Endothelial cell of hepatic sinusoid (primary cell): ENCODE results near the gene DAP.
"Not testable (repeated sequence)": the region's sequence is repeated elsewhere in the genome, so short reads cannot be mapped to it uniquely, and the experiment has no call there.

Source experiments
- in situ Hi-C: cut with HindIII; loops from 2 replicates; pipeline ENCODE4 v1.10.0; 2017; ENCODE audit warnings: low sequenced_read_pairs

DAP gene

DNA sequence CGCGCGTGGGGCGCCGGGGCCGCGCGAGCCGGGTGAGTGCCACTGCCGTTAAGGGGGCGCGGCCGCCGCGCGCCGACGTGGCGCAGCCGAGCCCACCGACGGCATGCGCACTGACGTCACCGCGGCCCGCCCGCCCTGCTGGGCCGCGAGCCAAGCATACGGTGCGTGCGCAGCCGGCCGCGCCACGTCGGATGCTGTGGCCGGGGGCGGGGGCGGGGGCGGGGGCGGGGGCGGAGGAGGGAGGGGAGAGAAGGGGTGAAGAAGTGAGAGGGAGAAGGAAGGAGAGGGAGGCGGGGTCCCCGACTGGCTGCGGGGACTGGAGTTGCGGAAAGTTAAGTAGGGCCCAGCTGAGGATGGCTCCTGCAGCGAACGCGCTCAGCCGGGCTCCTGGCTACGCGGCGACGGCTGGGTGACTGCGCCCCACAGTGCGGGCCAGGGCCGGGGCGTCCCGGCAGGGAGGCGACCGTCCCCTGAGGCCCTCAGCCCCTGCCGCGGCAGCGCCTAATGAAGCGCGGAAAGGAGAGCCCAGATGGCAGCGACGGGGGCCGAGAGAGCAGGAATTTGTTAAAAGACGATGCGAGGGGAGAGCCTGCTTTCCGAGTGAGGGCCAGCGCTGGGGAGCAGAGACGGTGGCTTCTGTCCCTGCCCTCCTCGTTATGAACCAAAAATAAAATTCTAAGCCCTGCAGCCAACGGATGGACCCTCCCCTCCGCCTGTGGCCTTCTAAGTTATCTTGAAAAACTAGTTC is at the start of gene DAP:
Gene DAP, minus strand, starts transcription at position 50 of the 748 bp plus-strand sequence. CDS start 166 bp downstream, outside the sequence.
- in situ Hi-C loops: no loop called here

GRCh38 chr5:10808347-10809226 is 47.6 kb upstream of the DAP start:
- in situ Hi-C loops: no loop called here

DNA sequence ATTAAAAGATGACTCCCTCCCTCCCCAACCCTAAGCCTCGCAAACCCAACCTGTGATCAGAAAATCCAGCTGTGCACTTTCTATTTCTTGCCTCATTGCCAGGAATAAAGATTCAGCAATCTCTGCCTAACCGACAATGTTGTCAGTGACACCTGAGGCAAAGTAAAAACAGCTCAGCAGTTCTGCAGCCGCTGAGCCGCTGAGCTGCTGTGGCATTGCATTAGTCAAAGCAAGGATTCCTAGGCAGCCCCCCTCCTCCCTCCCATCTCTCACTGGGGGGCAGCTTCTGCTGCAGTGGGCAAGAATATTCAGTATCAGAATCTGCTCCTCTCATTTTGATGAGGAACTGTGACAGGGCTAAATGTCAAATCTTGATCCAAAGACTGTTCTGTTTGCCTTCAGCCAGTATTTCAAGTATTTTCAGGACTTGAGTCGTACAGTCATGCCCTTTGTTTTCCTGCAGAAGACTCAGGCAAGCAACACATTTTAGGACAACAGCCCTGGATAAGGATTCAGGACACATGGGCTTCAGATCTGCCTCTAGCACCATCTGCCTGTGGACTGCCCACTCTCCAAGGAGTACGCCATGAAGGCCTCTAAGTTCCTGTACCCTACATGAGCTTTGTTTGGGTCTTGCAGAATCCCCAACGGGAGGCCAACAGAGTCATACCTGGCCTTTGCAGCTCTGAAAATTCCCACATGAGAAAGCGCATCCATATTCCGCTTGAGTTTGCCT is 41.1 kb upstream of the DAP start:
- in situ Hi-C loops: no loop called here

DNA sequence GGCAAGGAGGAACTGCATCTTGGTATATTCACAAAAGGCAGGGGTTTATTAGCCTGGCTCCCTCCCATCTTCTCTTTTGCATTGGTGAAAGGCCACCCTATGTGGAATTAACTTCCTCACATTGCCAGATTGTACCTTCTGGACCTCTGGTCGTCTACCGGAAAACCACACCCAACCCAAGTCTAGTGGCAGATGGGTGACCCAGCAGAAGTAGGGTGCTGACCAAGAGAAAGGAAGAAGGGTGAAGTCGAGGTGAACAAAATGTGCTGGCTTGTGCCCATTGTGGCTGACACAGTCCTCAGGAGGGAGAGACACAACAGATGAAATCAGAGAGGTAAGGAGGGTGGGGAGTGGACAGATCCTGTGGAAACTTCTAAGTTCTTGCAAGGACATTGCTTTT is 39.8 kb upstream of the DAP start:
- in situ Hi-C loops: no loop called here

DNA sequence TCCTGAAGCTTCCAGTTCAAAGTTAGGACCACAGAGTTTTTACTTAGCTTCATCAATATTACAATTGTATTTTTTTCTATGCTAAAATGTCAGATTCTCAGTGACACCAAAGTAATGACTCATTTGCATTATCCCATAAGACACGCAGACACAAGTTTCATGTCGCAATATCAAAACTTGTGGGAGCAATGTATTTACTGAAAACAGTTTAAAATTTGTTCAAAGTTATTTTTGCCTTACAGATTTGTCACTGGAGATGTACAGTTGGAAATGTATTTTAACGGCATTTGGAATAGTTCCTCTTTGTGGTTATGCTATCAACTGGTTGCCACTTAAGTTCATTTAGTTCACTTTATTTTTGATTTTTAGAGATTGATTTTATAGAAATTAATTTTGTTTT is 36.2 kb upstream of the DAP start:
- in situ Hi-C loops: no loop called here

DNA sequence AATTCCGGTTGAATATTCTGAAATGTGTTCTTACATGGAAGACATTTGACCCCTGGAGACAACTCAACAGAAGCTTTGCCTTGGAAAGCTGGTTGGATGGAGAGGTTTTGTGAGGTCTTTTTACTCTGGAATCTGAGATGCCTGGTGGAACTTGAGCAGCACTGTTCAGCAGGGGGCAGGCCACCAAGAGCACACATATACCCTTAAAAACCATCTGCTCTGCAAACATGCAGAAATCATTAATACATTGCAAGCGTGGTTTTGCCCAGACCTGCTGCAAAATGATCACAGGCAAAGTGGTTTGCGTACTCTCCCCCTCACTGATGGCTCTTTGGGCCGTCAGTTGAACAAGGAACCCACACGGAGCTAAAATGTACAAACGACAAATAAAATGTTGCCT is 32.8 kb upstream of the DAP start:
- in situ Hi-C loops: no loop called here

DNA sequence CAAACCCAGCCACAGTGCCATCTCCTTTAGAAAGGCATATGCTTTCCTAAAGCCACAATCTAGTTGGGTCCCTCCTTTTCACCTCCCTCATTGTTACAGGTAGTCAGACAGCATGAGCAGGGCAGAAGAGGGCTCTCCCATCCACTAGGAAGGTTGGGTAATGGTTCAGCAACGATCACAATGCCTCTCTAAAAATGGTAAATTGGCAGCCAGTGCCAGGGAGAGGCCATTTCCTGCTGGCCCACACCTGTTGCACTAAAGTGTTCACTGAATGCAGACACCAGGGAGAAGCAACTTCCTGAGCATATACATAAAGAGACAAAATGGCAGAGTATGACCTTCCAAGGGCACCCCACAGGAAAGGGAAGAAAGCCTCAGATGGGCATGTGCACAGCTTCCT is 31.3 kb upstream of the DAP start:
- in situ Hi-C loops: no loop called here

DNA sequence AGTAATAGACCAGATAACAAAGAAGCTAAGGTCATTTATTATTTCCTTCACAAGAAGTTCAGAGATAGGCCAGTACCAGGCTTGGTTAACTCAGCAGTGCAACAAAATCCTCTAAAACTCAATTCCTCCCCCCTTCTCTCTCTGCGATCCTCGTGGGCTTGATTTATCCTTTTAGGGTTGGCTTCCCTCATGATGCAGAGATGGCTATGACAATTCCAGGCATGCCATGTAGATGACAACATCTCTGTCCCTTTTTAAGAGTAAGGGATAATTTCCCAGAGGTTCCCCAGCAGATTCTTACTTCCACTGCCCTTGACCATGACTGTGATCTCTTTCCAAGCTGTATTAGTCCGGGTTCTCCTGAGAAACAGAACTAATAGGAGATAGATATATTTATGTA is 28.7 kb upstream of the DAP start:
- in situ Hi-C loops: no loop called here

GRCh38 chr5:10789021-10789420 is 28.0 kb upstream of the DAP start:
- in situ Hi-C loops: no loop called here

DNA sequence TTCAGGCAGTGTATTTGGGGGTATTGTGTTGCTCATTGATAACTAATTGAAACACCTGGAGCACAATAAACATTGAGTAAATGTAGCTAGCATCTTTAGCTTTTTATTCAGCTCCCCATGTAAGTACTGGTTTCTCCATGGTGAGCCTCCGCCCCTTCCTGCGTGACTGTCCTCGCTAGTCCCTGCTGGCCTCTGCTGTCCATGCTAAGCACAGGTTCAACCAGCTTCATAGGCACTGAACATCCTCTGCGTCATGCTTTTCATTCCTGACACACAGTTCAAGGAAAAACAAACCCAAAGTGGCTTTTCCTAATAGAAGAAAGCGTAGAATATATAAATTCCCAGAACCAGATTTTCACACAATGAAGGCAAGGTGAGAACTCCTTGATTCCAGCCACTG is 27.3 kb upstream of the DAP start:
- in situ Hi-C loops: no loop called here

DNA sequence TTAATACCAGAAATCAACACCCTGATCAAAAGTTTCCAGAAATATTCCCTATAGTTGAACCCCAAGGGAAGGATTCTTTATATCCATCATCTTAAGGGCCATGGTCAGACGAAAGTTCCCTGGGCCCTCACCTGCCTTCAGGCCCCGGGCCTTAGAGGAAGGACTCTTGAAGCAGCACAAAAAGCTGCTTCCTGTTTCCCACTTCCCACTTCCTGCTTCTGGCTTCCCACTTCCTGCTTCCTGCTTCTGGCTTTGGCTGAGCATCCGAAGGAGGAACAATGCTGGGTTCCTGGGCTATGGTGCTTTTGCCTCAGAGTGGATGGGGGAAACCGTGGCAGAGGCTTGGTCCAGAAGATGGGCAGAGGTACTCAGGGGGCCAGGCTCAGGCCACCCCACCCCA is 25.8 kb upstream of the DAP start:
- in situ Hi-C loops: no loop called here

DNA sequence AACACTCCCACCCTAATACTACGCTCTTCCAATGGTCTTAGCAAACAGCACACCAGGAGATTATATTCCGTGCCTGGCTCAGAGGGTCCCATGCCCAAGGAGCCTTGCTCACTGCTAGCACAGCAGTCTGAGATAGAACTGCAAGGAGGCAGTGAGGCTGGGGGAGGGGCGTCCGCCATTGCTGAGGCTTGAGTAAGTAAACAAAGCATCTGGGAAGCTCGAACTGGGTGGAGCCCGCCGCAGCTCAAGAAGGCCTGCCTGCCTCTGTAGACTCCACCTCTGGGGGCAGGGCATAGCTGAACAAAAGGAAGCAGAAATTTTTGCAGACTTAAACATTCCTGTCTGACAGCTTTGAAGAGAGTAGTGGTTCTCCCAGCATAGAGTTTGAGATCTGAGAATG is 19.2 kb upstream of the DAP start:
- in situ Hi-C loops: not testable (repeated sequence)

DNA sequence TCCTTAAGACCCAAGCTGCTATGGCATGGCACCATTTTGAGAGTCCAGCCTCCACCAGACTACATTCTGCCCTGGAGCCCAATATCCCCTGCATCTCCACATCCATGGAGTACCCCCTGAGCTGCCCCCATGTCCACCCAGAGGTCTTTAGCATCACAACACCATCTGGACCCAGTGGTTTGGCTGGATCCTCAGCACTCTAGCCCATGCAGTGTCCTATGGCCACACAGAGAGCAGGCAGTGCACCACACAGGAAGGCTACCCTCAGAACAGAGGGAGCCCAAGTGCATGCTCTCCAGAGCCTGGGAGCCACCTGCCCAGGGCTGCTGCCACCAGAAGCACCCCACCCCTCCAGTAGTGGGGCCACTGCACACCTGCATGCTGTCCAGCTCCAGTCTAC is 18.6 kb upstream of the DAP start:
- in situ Hi-C loops: no loop called here

DNA sequence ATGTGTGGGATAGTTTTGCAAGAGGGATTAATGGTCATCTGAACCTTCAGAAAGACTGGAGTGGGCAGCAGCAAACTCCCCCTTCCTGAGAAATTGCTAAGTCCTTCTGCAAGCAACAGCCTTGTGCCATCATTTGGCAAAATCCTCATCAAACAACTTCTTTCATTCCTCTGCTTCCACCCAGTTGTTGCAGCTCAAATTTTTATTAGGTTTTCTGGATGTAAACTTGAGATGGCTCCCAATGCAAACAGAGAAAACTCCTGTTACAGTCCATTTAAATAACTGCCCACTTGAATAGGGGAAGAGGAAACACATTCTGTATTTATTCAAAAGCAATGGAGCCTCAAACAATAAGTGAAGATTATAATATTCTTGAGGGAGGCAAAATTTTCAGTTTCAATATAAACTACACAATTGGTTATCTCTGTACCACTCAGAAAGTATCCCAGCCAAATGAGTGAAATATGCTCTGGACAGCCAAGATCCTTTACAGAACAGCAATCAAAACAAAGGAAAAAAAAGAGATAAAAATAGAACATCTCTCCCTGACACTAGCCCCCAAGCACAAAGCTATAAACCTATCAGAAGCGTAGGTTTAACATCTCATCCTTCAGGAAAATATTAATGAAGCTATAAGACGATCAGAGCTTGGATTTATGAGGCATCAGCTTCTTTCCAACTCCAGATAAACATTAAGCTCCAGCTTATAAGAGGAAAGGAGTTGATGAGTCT is 17.3 kb upstream of the DAP start:
- in situ Hi-C loops: no loop called here

- in situ Hi-C loops: no loop called here
Observed at GRCh38 chr5:10775646-10776045, 14.6 kb upstream of the DAP start.

DNA sequence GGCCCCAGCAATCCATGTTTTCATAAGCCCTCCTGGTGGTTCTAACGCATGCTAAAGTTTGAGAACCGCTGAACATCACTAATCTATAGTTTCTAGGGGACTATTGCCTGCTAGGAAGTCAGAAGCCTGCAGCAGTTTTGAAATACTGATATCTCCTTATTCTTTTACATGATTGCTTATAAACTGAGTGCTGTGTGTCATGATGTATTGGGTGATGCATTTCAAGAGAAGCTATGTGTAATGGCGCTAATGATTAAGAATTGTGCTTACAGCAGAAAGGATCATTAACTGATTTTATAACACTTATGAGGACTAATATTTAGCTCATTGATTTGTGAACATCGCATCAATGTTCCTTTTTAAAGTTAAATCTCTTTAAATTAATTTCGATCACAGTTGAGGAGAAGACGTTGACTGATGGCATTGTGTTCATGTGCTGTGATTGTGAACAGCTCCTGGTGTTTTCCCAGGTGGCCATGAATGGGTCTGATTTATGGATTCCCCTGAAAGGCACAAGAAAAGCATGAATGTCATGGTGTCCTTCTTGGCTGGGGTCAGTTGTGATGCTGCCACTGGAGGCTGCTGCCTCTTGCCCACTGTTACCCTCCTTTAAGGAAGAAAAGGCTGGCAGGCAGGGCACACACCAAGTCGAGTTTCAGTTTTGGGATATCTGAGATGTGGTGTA is 12.0 kb upstream of the DAP start:
- in situ Hi-C loops: no loop called here

DNA sequence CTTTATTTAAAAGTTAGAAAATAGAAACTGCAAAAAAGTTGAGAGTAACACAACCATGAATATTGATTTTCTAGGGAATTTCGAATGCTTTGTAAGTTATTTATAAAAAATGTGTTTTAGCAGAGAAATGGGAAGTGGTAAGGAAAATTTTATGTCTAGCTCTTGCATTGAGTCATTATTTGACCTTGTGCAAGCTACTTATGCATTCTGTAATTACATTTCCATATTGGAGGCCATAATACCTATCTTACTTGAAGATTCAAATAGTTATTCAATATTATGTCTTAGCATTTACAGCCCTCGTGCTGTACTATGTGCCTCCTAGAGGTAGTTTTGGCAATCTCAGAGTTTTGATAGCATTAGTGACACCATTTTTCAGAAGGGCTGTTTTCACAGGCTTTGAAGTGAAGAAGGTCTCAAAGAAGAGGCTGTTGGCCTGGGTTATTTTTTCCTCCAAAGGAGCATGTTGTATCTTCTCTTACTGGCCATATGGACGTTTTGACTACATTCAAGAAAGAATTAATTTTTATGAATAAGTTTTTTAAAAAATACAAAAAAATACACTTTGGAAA is 7.4 kb upstream of the DAP start:
- in situ Hi-C loops: no loop called here

GRCh38 chr5:10762776-10763500 is 1.9 kb upstream of the DAP start:
- in situ Hi-C loops: no loop called here
